Lower leg skin (tissue), 3 donors: ENCODE results near the gene MIPOL1.

Source experiments
- POLR2A ChIP-seq, 2 donors: fragments of 450-650 bp; IDR thresholded peaks; one replicate each; pipeline ENCODE4 v1.6.1; 2016 to 2017; ENCODE audit warnings: antibody characterized with exemption in 2 of 2, mild to moderate bottlenecking in 1 of 2, moderate library complexity in 1 of 2
- TF ChIP-seq, protein P1 (sequence below), 3 donors: fragments of 450-650 bp; IDR thresholded peaks; one replicate each; pipeline ENCODE4 v1.5.1; 2016; ENCODE audit warnings: antibody characterized with exemption in 3 of 3, mild to moderate bottlenecking in 3 of 3, moderate library complexity in 2 of 3

DNA sequence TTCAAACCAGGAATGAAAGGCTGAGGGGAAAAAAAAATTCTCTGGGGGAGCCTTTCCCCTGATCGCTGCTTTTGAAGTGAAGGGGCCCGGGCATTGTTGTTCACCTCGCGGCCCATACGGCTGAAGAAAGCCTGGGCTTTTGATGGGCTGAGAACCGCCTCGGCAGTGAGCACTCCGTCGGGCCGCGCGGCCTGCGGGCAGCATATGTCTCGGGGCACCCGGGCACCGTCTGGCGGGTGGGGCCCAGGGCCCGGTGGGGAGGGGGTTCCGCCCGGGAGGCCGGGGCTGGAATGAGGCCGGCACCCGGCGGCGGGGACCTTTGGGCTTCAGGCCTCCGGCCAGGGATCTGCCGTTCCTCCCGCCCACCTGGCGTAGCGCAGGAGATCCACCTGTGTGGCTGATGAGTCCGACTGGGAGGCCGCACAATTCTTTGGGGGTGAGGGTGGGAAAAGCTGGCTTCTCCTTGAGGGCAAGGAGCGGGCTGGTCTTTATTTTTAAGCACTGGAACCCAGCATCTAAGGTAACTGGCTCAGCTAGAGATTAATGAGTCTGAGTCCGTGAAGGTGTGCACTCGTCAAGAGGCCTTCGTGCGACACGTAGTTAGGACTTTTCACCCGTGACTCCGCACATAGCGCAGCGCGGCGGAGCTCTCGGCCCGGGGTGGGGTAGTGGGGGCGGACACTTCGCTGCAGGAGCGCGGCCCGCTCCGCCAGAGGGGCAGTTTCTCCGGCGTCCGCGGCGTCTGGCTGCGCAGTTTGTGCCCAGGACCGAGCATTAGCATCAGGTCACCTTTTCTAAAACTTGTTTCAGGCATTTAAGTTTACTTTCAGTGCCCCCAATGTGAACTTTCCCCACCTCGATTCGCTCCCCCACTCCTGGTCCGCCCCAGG lies 386.7 kb downstream of the MIPOL1 start:
- TF ChIP-seq, protein P1, sequence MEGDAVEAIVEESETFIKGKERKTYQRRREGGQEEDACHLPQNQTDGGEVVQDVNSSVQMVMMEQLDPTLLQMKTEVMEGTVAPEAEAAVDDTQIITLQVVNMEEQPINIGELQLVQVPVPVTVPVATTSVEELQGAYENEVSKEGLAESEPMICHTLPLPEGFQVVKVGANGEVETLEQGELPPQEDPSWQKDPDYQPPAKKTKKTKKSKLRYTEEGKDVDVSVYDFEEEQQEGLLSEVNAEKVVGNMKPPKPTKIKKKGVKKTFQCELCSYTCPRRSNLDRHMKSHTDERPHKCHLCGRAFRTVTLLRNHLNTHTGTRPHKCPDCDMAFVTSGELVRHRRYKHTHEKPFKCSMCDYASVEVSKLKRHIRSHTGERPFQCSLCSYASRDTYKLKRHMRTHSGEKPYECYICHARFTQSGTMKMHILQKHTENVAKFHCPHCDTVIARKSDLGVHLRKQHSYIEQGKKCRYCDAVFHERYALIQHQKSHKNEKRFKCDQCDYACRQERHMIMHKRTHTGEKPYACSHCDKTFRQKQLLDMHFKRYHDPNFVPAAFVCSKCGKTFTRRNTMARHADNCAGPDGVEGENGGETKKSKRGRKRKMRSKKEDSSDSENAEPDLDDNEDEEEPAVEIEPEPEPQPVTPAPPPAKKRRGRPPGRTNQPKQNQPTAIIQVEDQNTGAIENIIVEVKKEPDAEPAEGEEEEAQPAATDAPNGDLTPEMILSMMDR (IDR thresholded peaks at IDR 0.05), result no peak
- TF ChIP-seq POLR2A (IDR thresholded peaks at IDR 0.05), result no peak
